Psoas muscle (tissue), 8 donors: ENCODE data around the gene NSG2. TPM values are rescaled to one million over a fixed set of nuclear protein-coding genes. Genes with fewer than 3 reads are reported as not detected.

Experiments used
- ATAC-seq, 4 donors: fragments of 200-7000 bp; cut with Tn5 transposase; one replicate each; pipeline ENCODE4 v1.9.1; 2020; ENCODE audit warnings: moderate library complexity in 3 of 4, mild to moderate bottlenecking in 2 of 4
- DNase-seq, 2 donors: peaks; one replicate each; pipeline ENCODE4 v3.0.0-alpha.2; 2020
- H3K27ac ChIP-seq: fragments of 200-600 bp; one replicate; pipeline ENCODE4 v1.8.0; 2022
- H3K27me3 ChIP-seq, 3 donors: fragments of 200-600 bp in 1 of 3; one replicate each; pipeline versions ENCODE4 v1.6.1 to v1.8.0; 2013 to 2022; ENCODE audit warnings: low read length in 2 of 3, mild to moderate bottlenecking in 2 of 3, moderate library complexity in 1 of 3; ENCODE audit not compliant: insufficient read depth in 3 of 3
- H3K36me3 ChIP-seq, 2 donors: fragments of 200-600 bp in 1 of 2; one replicate each; pipeline versions ENCODE4 v1.6.1 to v1.8.0; 2013 to 2022; ENCODE audit warnings: low read depth in 1 of 2, mild to moderate bottlenecking in 1 of 2, moderate library complexity in 1 of 2; ENCODE audit not compliant: insufficient read depth in 1 of 2
- H3K4me1 ChIP-seq: fragments of 200-600 bp; one replicate; pipeline ENCODE4 v1.8.0; 2022
- H3K4me3 ChIP-seq: fragments of 200-600 bp; one replicate; pipeline ENCODE4 v1.8.0; 2022; ENCODE audit warnings: mild to moderate bottlenecking
- H3K9me3 ChIP-seq: fragments of 200-600 bp; one replicate; pipeline ENCODE4 v1.8.0; 2022
- WGBS, 3 donors: extraction: QIAGEN DNeasy Blood & Tissue Kit; methylation state at CpG; one replicate each; pipeline versions ENCODE4 v1.1.6 to v1.1.7; 2013; 5-methylcytosine and 5-hydroxymethylcytosine counted together
- intact Hi-C, 2 donors: fragments of 100-400 bp; cut with DNase I; formaldehyde crosslinking; loops; one replicate each; pipeline versions ENCODE4 v1.11.0 to v1.14.2; 2022
- polyA plus RNA-seq, 3 donors: library from polyadenylated mRNA; stranded (reverse); fragments of 200-250 nt; gene quantifications; one replicate each; pipeline ENCODE4 v1.2.3, GENCODE V29; 2013
- total RNA-seq, 4 donors: library from RNA; stranded (reverse); fragmentation: NEBNext Ultra II Directional in 2 of 4; extraction: Animal tissue kit (Norgen Biotek cat#: 25700) in 2 of 4; gene quantifications; one replicate each; pipeline versions ENCODE4 v1.2.1 to v1.2.4, GENCODE V29; 2021 to 2023
- TF ChIP-seq, protein P1 (sequence below): fragments of 200-600 bp; IDR thresholded peaks from one replicate; pipeline ENCODE4 v1.8.0; 2022; ENCODE audit warnings: antibody characterized with exemption
- donor health status: healthy with polysubstance abuse.
- donor health status: DM: no; HTN: no; CAD: no; lungs with moderate emphysema.
- donor health status: Bipolar disorder and iron deficiency.
- donor health status: healthy.
- donor health status: DM: yes; HTN: yes; CAD: no.
- donor health status: DM: no; HTN: no; CAD: no.
- donor health status: DM: no; HTN: no; CAD: no.
- donor health status: DM: yes; HTN: yes; CAD: no.

The NSG2 gene
- total and polyA plus RNA-seq, 7 donors: 0.07 to 2.1 (median 0.33) TPM; not detected in 3

- Histone ChIP-seq H3K27me3 (no peaks in the 10 kb centered on the region), H3K4me3 (no peak overlapping the region), H3K4me1 (no peaks in the 10 kb centered on the region), H3K36me3 (no peaks in the 10 kb centered on the region), H3K27ac (no peak overlapping the region), H3K9me3 (no peaks in the 10 kb centered on the region)
- TF ChIP-seq, protein P1, sequence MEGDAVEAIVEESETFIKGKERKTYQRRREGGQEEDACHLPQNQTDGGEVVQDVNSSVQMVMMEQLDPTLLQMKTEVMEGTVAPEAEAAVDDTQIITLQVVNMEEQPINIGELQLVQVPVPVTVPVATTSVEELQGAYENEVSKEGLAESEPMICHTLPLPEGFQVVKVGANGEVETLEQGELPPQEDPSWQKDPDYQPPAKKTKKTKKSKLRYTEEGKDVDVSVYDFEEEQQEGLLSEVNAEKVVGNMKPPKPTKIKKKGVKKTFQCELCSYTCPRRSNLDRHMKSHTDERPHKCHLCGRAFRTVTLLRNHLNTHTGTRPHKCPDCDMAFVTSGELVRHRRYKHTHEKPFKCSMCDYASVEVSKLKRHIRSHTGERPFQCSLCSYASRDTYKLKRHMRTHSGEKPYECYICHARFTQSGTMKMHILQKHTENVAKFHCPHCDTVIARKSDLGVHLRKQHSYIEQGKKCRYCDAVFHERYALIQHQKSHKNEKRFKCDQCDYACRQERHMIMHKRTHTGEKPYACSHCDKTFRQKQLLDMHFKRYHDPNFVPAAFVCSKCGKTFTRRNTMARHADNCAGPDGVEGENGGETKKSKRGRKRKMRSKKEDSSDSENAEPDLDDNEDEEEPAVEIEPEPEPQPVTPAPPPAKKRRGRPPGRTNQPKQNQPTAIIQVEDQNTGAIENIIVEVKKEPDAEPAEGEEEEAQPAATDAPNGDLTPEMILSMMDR: no peak
- WGBS, 3 donors: 53 to 64% (median 63%) methylated on average over 17 of the region's 17 CpGs
- ATAC-seq (no peak), DNase-seq (no peak)
- intact Hi-C loops: no loop called here
Measured at GRCh38 chr5:174106997-174107655, 61.6 kb downstream of the NSG2 start.

DNA sequence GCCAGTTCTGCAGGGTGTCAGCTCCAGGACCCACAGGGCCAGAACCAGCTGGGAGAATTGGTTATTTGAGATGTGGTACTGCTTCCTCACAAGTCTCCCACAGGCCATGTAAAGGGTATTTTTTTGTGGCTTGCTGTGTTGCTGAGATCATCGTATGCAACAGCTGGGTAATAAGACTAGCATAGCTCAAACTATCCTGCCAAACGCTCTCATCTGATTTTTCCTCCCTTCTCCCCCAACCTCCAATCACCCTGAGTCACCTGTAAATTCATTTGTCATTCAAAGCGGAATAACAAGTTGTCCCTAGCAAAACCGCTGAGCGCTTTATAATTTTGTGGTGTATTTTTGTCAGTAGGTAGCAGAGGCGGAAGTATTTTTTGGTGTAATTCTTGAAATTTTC lies 63.2 kb downstream of the NSG2 start:
- intact Hi-C loops: no loop called here
- Histone ChIP-seq H3K4me1 (no peaks in the 10 kb centered on the region), H3K4me3 (no peak overlapping the region), H3K27ac (no peak overlapping the region), H3K36me3 (no peaks in the 10 kb centered on the region), H3K27me3 (no peaks in the 10 kb centered on the region), H3K9me3 (no peaks in the 10 kb centered on the region)
- TF ChIP-seq, protein P1: no peak
- ATAC-seq (no peak), DNase-seq (no peak)
- WGBS, 3 donors: 77 to 80% (median 78%) methylated on average over 6 of the region's 6 CpGs

GRCh38 chr5:174109698-174110260 lies 64.3 kb downstream of the NSG2 start:
- WGBS, 3 donors: 71 to 76% (median 73%) methylated on average over 10 of the region's 10 CpGs
- H3K4me3 ChIP-seq: no peak overlapping the region
- no peaks in the 10 kb centered on the region for H3K9me3 ChIP-seq
- no peaks in the 10 kb centered on the region for H3K27me3 ChIP-seq
- H3K4me1 ChIP-seq: no peaks in the 10 kb centered on the region
- no peak for ATAC-seq
- H3K36me3 ChIP-seq: no peaks in the 10 kb centered on the region
- TF ChIP-seq, protein P1: no peak
- intact Hi-C loops: no loop called here
- no peak overlapping the region for H3K27ac ChIP-seq
- DNase-seq: no peak

DNA sequence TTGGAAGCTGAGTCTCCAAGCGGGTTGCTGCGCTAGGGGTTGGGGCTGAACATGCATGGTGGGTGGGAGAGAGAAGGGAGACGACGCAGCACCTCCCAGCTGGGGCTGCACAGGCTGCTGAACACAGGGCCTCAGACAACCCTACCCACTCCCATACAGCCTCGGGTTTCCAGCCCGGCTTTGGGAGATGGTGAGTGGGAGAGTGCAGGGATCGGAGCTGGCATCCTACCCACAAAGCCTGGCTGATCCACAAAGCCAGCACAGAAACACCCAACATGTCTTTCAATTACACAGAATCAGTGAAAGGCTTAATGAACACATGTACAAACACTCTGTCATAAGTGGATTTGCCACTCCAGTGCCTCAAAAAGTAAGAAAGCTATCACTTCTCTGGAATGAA lies 64.8 kb downstream of the NSG2 start:
- no peaks in the 10 kb centered on the region for H3K27me3 ChIP-seq
- no peaks in the 10 kb centered on the region for H3K4me1 ChIP-seq
- 75 to 80% (median 76%) methylated on average over 7 of the region's 7 CpGs for WGBS, 3 donors
- DNase-seq: no peak
- TF ChIP-seq, protein P1: no peak
- intact Hi-C loops: no loop called here
- no peak overlapping the region for H3K4me3 ChIP-seq
- H3K9me3 ChIP-seq: no peaks in the 10 kb centered on the region
- H3K27ac ChIP-seq: no peak overlapping the region
- no peak for ATAC-seq
- no peaks in the 10 kb centered on the region for H3K36me3 ChIP-seq
